Iris pigment epithelial cell (primary cell): ENCODE results near the gene GPANK1.

Source experiments
- DNase-seq: peaks from one replicate; pipeline ENCODE4 v3.0.0-alpha.2; 2011; ENCODE audit warnings: low read depth

GPANK1 gene

GRCh38 chr6:31639449-31639861 lies 25.3 kb downstream of the GPANK1 start:
- peak; percentile 85 for DNase-seq

- no peak for DNase-seq
Measured at GRCh38 chr6:31639043-31639442, 25.8 kb downstream of the GPANK1 start.

- no peak for DNase-seq
Measured at GRCh38 chr6:31636698-31637596, 27.9 kb downstream of the GPANK1 start.

GRCh38 chr6:31634969-31635575 lies 29.7 kb downstream of the GPANK1 start:
- DNase-seq, result no peak

GRCh38 chr6:31634131-31634530 lies 30.7 kb downstream of the GPANK1 start:
- no peak for DNase-seq

- DNase-seq, result no peak
Measured at GRCh38 chr6:31633447-31633846, 31.4 kb downstream of the GPANK1 start.

GRCh38 chr6:31632279-31632946 lies 32.4 kb downstream of the GPANK1 start:
- no peak for DNase-seq

GRCh38 chr6:31631681-31632278 lies 33.0 kb downstream of the GPANK1 start:
- no peak for DNase-seq

GRCh38 chr6:31631209-31631608 lies 33.6 kb downstream of the GPANK1 start:
- no peak for DNase-seq

GRCh38 chr6:31630177-31630934 lies 34.4 kb downstream of the GPANK1 start:
- DNase-seq, result no peak

- DNase-seq, result no peak
Measured at GRCh38 chr6:31629014-31629413, 35.8 kb downstream of the GPANK1 start.

- DNase-seq, result no peak
Measured at GRCh38 chr6:31627690-31628287, 37.0 kb downstream of the GPANK1 start.

- DNase-seq, result no peak
Measured at GRCh38 chr6:31626952-31627351, 37.8 kb downstream of the GPANK1 start.

GRCh38 chr6:31624070-31624469 lies 40.7 kb downstream of the GPANK1 start:
- DNase-seq, result no peak

- no peak for DNase-seq
Measured at GRCh38 chr6:31622684-31623091, 42.1 kb downstream of the GPANK1 start.

- no peak for DNase-seq
Measured at GRCh38 chr6:31621991-31622390, 42.8 kb downstream of the GPANK1 start.

- DNase-seq, result no peak
Measured at GRCh38 chr6:31621320-31621939, 43.4 kb downstream of the GPANK1 start.

- no peak for DNase-seq
Measured at GRCh38 chr6:31620586-31621319, 44.0 kb downstream of the GPANK1 start, which contains the start of gene PRRC2A. Gene PRRC2A (plus strand): TSS chr6:31620715. CDS start chr6:31622790, 2,075 bp downstream.

- peak; percentile 100 for DNase-seq
Measured at GRCh38 chr6:31619805-31620585, 44.8 kb downstream of the GPANK1 start.
